K562 (cell line): ENCODE measurements around the gene ZNF585A. TPM values are rescaled to one million over a fixed set of nuclear protein-coding genes. Genes with fewer than 3 reads are reported as not detected.

ENCODE experiments used
- EWSR1 ChIP-seq: fragments of 450-650 bp; IDR thresholded peaks from 2 replicates; pipeline ENCODE4 v1.6.1; 2018; ENCODE audit warnings: borderline replicate concordance, mild to moderate bottlenecking, low read depth, moderate library complexity; ENCODE audit not compliant: partially characterized antibody
- FOXJ2 ChIP-seq: fragments of 200-800 bp; sonication (Bioruptor generic); IDR thresholded peaks from 2 replicates; pipeline ENCODE4 v1.6.1; 2016; ENCODE audit warnings: missing genetic modification characterization, missing compliant biosample characterization
- HMG20B ChIP-seq: fragments of 250-450 bp; sonication (Bioruptor Pico); IDR thresholded peaks from 2 replicates; pipeline ENCODE4 v1.5.0; 2021; ENCODE audit warnings: mild to moderate bottlenecking
- HSF4 ChIP-seq: fragments of 250-450 bp; sonication (Bioruptor Pico); IDR thresholded peaks from 2 replicates; pipeline ENCODE4 v2.1.2; 2022; ENCODE audit warnings: mild to moderate bottlenecking, moderate library complexity, borderline replicate concordance
- KDM1A ChIP-seq, 2 experiments: fragments of 450-650 bp; IDR thresholded peaks; 2 replicates each; pipeline ENCODE4 v1.6.1; 2016; ENCODE audit warnings: mild to moderate bottlenecking in 2 of 2
- RB1 ChIP-seq: fragments of 450-650 bp; IDR thresholded peaks from 2 replicates; pipeline ENCODE4 v1.6.1; 2017; ENCODE audit warnings: low read depth, mild to moderate bottlenecking
- SREBF1 ChIP-seq: fragments of 150-350 bp; IDR thresholded peaks from 2 replicates; pipeline ENCODE4 v1.6.1; 2014; ENCODE audit warnings: antibody characterized with exemption, low read depth, low read length, borderline replicate concordance
- SRSF1 ChIP-seq: fragments of 200-400 bp; formaldehyde crosslinking; IDR thresholded peaks from 2 replicates; pipeline ENCODE4 v1.6.1; 2017; ENCODE audit warnings: mild to moderate bottlenecking, low read depth, low read length, moderate library complexity
- TBP ChIP-seq: optimal IDR thresholded peaks from 2 replicates; pipeline ENCODE3; 2011; ENCODE audit warnings: low read depth, low read length, improper control_type of control experiment
- TEAD2 ChIP-seq: fragments of 450-650 bp; IDR thresholded peaks from 2 replicates; pipeline ENCODE4 v1.6.1; 2016; ENCODE audit warnings: missing genetic modification characterization, control low read depth, missing compliant biosample characterization
- YBX1 ChIP-seq: fragments of 450-650 bp; IDR thresholded peaks from 2 replicates; pipeline ENCODE4 v1.7.1; 2016; ENCODE audit warnings: mild to moderate bottlenecking
- ZMIZ1 ChIP-seq, 2 experiments: fragments of 150-350 bp in 1 of 2; IDR thresholded peaks; 2 replicates each; pipeline ENCODE4 v1.6.1; 2012 to 2016; ENCODE audit warnings: low read depth in 2 of 2, low read length in 2 of 2, mild to moderate bottlenecking in 1 of 2, moderate library complexity in 1 of 2
- ZNF197 ChIP-seq: fragments of 200-800 bp; sonication (Bioruptor generic); IDR thresholded peaks from 2 replicates; pipeline ENCODE4 v1.6.1; 2016; ENCODE audit warnings: low read depth, missing genetic modification characterization, missing compliant biosample characterization
- ZNF212 ChIP-seq: fragments of 450-650 bp; formaldehyde crosslinking; IDR thresholded peaks from 2 replicates; pipeline ENCODE4 v1.4.0; 2020; ENCODE audit warnings: mild to moderate bottlenecking
- ZNF23 ChIP-seq: fragments of 250-450 bp; sonication (Bioruptor Pico); IDR thresholded peaks from 2 replicates; pipeline ENCODE4 v1.4.0; 2020; ENCODE audit warnings: mild to moderate bottlenecking
- ZNF778 ChIP-seq: fragments of 450-650 bp; formaldehyde crosslinking; IDR thresholded peaks from 2 replicates; pipeline ENCODE4 v1.4.0; 2020; ENCODE audit warnings: mild to moderate bottlenecking, moderate library complexity
- polyA plus RNA-seq, 8 experiments: library from polyadenylated mRNA; depleted of rRNA in 4 of 8; stranded (reverse) in 5 of 8; unstranded in 3 of 8; fragments of >200 nt; fragmentation: Nextera tagmentation in 2 of 8; fragmentation: Illumina TruSeq in 1 of 8; extraction: Ambion mirVana in 2 of 8; extraction: Trizol in 1 of 8; gene quantifications; 2 replicates each; pipeline versions ENCODE4 v1.2.1 to v1.2.3, GENCODE V29; 2011 to 2014; ENCODE audit warnings: inconsistent platforms in 1 of 8, missing spikeins in 1 of 8
- total RNA-seq, 7 experiments: library from RNA; depleted of rRNA in 6 of 7; stranded (reverse); fragments of >200 nt in 6 of 7; fragmentation: Illumina TruSeq in 2 of 7; extraction: Trizol in 2 of 7; gene quantifications; 2 replicates each; pipeline versions ENCODE4 v1.2.1 to v1.2.3, GENCODE V29; 2011 to 2021; ENCODE audit warnings: low replicate concordance in 1 of 7
- TF ChIP-seq, protein P1 (sequence below): fragments of 250-450 bp; sonication (Bioruptor Pico); IDR thresholded peaks from 2 replicates; pipeline ENCODE4 v1.9.0; 2021; ENCODE audit warnings: mild to moderate bottlenecking, inconsistent platforms
- TF ChIP-seq, protein P2 (sequence below): fragments of 250-450 bp; sonication (Bioruptor Pico); IDR thresholded peaks from 2 replicates; pipeline ENCODE4 v1.8.0; 2022; ENCODE audit warnings: inconsistent platforms
- TF ChIP-seq, protein P3 (sequence below): conservative IDR thresholded peaks from 2 replicates; pipeline ENCODE4 v1.6.1; 2011; ENCODE audit warnings: low read depth, mild to moderate bottlenecking, low read length; ENCODE audit not compliant: control insufficient read depth

Gene ZNF585A
- total and polyA plus RNA-seq, 9 of the 15 experiments (the other 6 are each of a cell fraction or from before 2014, with no cell fraction given) = 5.6 to 31.0 (median 8.5) TPM

DNA sequence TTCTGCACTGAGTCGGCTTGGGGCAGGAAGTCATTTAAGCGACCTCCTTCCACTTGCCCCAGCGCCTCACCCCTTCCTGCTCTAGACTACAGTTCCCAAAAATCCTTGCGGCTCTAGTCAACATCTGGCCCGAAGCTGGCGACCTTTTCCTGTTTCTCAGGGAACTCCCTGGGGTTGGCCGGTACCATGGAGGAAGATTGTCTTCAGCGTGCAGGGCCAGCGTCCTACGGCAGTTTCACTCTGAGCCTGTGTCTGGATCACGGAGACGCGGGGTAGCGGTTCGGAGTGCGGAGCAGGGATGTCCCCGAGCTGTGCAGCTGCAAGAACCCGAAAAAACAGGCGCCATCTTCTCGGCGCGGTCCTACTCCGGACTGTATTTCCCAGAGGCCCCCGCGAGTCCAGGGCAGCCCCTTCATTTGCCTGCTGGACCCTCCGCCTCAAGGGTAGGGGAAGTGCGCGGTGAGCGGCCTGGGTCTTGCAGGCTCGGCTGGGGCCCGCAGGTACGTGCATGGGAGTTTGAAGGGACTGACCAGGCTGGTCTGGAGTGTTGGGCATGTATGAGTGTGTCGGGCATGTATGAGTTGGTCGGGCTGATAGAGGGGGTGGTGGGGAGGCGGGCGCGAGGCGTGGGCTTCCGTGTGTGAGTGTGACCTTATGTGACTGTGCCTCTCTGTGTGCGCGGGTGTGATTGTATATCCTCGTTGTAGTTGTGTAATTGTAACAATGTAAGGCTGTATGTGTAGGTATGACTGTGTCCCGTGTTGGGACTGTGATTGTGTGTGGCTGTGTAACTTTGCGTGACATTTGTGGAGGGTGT, 45.5 kb upstream of the ZNF585A start, which contains the start of gene ZNF383 (continued):
- TF ChIP-seq ZMIZ1 (IDR thresholded peaks at IDR 0.05; ENCODE audit: low read depth in 2 of 2, low read length in 2 of 2) (no peak; a peak in 1 of 4 replicates), KDM1A (IDR thresholded peaks at IDR 0.05) (no peak), ZNF23 (CRISPR knock-in tag) (no peak), HMG20B (CRISPR knock-in tag) (no peak), SRSF1 (no peak), FOXJ2 (tag) (peak; percentile 64; the same call in 1 of the 2 replicates), TBP (peak; percentile 77), ZNF778 (CRISPR knock-in tag) (no peak), TEAD2 (no peak), ZNF197 (CRISPR knock-in tag) (no peak), SREBF1 (no peak), RB1 (peak; percentile 62; the same call in 1 of the 2 replicates), YBX1 (no peak), HSF4 (no peak), ZNF212 (CRISPR knock-in tag) (no peak), EWSR1 (no peak)
- TF ChIP-seq, protein P1, sequence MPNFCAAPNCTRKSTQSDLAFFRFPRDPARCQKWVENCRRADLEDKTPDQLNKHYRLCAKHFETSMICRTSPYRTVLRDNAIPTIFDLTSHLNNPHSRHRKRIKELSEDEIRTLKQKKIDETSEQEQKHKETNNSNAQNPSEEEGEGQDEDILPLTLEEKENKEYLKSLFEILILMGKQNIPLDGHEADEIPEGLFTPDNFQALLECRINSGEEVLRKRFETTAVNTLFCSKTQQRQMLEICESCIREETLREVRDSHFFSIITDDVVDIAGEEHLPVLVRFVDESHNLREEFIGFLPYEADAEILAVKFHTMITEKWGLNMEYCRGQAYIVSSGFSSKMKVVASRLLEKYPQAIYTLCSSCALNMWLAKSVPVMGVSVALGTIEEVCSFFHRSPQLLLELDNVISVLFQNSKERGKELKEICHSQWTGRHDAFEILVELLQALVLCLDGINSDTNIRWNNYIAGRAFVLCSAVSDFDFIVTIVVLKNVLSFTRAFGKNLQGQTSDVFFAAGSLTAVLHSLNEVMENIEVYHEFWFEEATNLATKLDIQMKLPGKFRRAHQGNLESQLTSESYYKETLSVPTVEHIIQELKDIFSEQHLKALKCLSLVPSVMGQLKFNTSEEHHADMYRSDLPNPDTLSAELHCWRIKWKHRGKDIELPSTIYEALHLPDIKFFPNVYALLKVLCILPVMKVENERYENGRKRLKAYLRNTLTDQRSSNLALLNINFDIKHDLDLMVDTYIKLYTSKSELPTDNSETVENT (CRISPR knock-in tag) = peak; percentile 40; the same call in 1 of the 2 replicates
- TF ChIP-seq, protein P2, sequence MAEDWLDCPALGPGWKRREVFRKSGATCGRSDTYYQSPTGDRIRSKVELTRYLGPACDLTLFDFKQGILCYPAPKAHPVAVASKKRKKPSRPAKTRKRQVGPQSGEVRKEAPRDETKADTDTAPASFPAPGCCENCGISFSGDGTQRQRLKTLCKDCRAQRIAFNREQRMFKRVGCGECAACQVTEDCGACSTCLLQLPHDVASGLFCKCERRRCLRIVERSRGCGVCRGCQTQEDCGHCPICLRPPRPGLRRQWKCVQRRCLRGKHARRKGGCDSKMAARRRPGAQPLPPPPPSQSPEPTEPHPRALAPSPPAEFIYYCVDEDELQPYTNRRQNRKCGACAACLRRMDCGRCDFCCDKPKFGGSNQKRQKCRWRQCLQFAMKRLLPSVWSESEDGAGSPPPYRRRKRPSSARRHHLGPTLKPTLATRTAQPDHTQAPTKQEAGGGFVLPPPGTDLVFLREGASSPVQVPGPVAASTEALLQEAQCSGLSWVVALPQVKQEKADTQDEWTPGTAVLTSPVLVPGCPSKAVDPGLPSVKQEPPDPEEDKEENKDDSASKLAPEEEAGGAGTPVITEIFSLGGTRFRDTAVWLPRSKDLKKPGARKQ = no peak
- TF ChIP-seq, protein P3, sequence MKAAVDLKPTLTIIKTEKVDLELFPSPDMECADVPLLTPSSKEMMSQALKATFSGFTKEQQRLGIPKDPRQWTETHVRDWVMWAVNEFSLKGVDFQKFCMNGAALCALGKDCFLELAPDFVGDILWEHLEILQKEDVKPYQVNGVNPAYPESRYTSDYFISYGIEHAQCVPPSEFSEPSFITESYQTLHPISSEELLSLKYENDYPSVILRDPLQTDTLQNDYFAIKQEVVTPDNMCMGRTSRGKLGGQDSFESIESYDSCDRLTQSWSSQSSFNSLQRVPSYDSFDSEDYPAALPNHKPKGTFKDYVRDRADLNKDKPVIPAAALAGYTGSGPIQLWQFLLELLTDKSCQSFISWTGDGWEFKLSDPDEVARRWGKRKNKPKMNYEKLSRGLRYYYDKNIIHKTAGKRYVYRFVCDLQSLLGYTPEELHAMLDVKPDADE = peak; percentile 10; the same call in 1 of the 2 replicates
